HTERT RPE-1 (cell line): ENCODE measurements around the gene GSG1L.
"Not testable (repeated sequence)": the region's sequence is repeated elsewhere in the genome, so short reads cannot be mapped to it uniquely, and the experiment has no call there.

Experiments used
- in situ Hi-C: fragments of 300-500 bp; cut with MboI; formaldehyde crosslinking; loops from 4 replicates; pipeline ENCODE4 v1.14.3; 2020; ENCODE audit warnings: low sequenced_read_pairs

The GSG1L gene

DNA sequence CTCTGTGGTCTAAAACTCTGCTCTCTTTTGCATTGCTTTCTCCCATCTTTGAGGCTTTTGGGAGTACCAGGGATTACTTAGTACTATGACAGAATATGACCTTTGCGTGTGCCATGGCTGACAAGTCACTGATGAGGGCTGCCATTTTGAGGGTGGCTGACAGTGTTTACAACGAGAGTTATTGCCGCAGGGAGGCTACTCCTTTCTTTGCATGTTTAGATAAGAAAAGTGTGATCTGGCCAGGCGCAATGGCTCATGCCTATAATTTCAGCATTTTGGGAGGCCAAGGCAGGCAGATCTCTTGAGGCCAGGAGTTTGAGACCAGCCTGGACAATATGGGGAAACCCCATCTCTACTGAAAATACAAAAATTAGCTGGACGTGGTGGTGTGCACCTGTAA lies 77.5 kb downstream of the GSG1L start:
- in situ Hi-C loops, result no loop called here

DNA sequence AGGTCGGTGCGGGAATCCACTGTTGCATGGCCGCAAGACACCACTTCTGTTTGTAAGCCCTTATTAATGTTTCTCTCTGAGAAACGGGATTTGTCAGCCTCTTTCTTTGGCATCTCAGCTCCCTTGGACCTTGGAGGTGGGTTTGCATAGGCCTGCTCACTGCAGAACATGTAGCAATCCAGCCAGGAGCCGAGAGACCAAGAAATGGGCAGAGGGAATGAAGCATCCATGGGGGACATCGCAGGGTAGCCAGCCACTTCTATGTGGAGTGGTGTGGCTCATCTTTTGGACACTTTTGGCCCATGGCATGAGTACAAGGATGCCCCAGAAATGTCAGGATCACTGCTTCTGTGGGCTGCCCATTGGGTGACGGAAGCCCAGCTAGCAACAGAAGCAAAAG lies 79.4 kb downstream of the GSG1L start:
- in situ Hi-C loops, result no loop called here

DNA sequence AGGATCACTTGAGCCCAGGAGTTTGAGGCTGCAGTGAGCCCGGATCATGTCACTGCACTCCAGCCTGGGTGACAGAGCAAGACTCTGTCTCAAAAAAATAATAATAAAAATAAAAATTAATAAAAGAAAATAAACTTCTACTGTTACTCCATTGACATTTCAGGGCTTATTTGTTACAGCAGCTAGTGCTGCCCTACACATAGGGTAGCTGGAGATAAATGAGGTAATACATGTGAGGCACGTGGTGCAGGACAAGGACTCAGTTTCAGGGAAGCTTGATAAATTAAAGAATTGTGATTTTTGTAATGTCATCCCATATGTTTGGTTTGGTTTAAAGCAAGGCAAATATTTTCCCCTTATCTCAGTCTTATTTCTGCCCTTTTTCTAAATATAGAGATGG lies 80.3 kb downstream of the GSG1L start:
- in situ Hi-C loops, result no loop called here

DNA sequence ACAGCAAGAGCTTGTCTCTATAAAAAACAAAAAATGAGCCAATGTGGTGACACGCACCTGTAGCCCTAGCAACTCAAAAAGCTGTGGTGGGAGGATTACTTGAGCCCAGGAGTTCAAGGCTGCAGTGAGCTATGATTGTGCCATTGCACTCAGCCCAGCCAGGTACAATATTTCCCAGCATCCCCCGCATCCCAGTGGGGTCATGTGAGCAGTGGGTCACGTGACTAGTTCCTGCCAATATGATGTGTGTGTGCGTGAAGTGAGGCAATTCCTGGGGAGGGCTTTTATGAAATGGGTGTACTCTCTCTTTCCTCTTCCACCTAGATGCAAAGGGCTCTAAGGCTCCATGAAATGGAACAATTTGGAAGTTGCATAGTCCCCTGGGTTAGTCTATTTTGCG lies 81.3 kb downstream of the GSG1L start:
- in situ Hi-C loops, result no loop called here

DNA sequence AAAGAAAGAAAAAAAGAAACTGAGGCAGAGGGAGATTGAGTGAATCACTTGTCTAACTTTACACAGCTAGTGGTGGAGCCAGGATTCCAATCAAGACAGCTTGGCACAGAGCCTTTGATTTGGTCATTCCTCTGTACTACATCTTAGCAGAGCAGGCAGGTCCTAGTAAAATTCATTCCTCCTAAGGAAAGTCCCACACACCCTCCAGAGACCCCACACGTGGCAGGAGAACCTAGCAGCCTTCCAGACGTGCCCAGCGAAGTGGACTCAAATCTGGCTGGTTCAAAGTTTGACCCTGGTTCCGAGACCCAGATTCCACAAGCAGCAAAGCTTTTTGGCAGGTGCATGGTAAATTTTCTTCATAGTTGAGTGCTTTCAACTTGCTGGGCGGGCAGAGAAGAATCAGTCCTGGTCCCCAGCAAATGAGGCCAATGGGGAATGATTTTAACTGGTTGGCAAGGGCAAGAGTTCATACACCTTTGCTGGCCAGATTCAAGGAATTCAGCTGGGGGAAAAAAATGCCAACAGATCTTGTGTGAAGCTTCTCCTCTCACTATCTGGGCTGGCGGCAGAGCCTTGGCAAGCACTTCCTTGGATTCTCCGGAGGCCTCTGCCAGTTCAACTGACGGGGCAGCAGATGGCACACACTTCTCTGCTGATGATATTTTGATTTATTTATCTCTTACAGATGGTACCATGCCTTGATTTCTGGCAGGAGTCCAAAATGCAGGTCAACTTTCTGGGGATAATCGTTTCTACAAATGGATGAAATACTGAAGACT lies 82.4 kb downstream of the GSG1L start:
- in situ Hi-C loops, result no loop called here

DNA sequence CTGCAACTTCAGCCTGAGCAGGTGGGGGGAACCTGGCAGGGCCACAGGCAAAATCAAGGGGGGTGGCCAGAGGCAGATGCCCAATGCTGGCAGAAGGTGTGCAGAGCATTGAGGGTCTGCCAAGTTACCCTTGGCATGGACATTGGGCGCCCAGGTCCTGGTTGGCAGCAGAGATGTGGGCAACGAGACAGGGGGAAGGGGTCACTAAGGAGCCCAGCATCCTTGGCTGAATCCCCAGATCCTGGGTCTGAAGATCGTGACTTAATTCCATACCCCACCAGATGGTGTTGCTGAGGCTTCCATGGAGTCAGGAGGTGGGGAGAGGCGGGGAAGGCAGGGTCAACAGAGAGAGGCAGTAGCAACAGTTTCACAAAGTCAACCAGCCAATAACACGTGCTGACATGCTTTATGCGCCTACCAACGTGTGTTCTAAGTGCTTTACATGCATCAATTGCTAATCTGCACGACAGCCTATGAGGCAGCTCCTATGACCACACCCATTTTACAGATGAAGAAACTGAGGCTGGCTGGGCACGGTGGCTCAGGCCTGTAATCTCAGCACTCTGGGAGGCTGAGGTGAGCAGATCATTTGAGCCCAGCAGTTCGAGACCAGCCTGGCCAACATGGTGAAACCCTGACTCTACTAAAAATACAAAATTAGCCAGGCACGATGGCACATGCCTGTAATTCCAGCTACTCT lies 83.3 kb downstream of the GSG1L start:
- in situ Hi-C loops, result no loop called here

DNA sequence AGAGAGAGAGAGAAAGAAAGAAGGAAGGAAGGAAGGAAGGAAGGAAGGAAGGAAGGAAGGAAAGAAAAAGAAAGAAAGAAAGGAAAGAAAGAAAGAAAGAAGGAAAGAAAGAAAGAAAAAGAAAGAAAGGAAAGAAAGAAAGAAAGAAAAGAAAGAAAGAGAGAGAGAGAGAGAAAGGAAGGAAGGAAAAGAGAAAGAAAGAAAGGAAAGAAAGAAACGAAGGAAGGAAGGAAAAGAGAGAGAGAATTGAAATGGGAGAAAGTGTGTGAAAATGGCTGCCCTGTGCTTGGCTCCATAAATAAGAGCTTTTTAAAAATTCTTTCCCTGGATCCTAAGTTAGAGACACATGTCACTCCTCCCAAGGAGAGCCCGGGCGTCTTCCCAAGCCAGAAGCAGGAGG lies 83.8 kb downstream of the GSG1L start:
- in situ Hi-C loops, result not testable (repeated sequence)

DNA sequence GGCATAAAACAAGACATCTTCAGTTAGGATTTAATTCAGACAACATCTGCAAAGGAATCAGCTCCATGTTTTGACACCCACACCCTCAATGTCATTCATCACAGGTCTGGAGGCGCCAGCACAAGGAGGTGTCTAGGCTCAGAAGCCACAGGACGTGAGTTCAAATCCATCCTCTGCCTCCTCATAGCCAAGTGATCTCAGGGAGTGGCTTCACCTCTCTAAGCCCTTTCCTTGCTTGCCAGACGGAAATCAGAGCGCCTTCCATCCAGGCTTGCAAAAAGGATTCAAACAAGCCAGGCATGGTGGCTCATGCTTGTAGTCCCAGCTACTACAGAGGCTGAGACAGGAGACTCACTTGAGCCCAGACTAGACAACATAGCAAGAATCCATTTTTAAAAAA lies 84.6 kb downstream of the GSG1L start:
- in situ Hi-C loops, result no loop called here

DNA sequence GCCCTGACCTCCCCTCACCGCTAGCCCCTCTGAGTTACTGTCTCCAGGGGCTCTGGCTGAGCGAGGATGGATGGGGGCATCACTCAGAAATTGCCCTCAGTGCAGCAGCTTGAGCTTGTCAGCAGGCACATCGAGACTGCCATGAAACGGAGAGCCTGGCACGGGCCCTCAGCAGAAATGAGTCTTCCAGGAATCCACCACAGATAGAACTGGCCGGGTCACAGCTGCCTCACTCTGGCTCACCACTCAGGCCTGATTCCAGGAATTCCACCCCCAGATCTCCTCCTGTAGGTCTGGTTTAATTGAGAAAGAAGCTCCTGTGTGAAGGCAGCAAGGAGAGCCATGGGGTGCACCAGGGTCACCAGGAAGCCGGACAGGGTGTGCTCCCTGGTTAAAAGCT lies 85.5 kb downstream of the GSG1L start:
- in situ Hi-C loops, result no loop called here

DNA sequence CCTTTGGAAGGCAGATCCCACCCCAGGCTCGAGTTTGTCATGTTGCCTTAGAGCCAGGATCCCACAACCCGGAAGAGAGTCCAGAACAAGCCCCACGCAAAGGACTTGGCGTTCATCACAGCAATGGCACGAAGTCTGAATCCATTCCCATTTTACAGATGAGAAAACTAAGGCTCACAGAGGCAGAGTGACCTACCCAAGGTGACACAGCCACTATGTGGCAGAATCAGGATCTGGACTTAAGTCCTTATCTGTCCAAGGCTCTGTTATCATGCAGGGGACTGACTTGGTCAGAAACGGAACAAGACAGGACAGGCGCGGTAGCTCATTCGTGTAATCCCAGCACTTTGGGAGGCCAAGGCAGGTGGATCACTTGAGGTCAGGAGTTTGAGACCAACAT lies 86.5 kb downstream of the GSG1L start:
- in situ Hi-C loops, result no loop called here

DNA sequence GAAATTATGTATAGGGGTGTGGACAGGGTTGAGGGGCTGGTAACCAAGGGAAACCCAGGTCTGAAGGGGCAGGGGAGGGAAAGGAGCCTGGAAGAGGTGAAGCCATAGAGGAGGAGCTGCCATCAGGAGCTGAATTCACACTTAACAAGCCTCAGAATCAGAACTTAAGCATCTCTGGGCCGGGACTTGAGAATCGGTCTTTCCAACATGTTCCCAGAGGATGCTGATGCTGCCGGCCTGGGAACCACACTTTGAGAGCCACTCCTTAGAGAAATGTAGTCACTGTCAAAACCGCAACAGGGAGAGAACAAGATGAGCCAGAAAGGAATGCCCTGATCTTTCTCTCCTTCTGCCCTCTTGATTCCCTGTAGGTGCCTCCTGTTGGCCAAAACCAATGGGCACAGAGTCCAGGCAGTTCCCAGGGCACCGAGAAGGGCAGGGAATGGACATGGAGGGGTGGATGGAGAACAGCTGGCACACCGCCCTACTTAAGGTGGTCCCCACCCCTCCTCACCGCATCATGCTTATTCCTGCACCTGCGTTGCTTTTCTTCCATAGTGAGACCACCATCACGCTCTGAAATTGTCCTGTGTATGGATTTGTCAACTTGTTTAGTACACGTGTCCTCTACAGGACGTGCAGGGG lies 88.5 kb downstream of the GSG1L start:
- in situ Hi-C loops, result no loop called here

DNA sequence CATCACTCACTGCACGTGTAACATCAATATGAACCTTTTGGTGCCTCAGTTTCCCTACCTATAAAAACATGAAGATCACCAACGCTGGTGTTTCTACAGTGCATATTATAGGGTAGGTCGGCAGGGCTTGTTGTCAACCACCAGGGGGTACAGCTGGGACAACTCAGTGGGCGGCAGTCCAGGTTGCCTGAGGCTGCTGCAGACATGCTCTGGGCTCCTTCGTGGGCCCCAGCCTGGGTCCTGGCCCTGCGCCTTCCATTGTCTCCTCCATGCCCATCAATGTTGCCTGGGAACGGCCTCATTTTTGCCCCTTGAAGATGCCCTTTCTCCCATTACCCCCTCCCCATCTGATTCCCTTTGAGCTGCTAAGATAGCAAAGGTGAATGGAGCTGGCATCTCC lies 89.8 kb downstream of the GSG1L start:
- in situ Hi-C loops, result no loop called here

DNA sequence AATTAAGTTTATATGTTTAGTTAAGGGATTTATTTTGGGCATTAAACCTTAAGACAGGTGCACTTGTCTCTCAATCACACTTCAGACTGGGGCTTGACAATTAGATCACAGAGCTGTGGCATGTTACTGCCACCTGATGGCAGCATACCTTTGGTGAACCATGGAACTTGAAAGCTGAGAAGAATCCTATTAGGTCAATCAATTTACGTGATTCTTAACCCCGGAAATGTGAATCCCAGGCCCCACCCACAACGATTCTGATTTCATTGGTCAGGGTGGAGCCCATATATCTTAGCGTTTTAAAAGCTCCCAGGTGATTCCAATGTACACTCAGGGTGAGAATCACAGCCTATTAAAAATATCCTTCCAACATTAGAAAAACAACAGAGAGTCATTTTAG lies 91.0 kb downstream of the GSG1L start:
- in situ Hi-C loops, result no loop called here

DNA sequence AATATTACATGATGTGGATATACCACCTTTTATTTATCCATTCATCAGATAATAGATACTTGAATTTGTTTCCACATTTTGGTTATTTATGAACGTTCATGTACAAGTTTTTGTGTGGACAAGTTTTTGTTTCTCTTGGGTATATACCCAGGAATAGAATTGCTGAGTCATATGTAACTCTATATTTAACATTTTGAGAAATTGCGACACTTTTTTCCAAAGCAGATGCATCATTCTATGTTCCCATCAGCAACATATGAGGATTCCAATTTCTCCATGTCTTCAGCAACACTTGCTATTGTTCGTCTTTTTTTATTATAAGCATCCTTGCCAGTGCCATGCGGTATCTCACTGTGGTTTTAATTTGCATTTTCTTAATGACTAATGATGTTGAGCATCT lies 93.9 kb downstream of the GSG1L start:
- in situ Hi-C loops, result no loop called here

DNA sequence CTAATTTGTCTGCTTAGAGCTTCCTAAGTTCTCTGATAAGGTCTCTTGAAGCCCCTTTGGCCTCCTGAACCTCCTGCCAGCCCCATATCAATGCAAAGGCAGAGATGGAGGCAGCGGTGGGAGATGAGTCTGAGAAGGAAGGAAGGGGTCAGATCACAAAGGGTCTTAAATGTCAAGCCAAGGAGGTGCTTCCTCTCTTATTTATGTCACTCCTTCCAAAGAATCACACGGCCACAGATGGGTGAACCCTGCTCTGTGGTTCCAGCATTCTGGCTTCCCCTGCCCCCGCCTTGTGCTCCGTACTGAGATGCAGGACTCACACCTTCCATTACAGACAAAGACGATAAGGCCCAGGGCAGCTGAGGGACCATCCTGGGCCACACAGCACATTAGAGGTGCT lies 96.3 kb downstream of the GSG1L start:
- in situ Hi-C loops, result no loop called here

DNA sequence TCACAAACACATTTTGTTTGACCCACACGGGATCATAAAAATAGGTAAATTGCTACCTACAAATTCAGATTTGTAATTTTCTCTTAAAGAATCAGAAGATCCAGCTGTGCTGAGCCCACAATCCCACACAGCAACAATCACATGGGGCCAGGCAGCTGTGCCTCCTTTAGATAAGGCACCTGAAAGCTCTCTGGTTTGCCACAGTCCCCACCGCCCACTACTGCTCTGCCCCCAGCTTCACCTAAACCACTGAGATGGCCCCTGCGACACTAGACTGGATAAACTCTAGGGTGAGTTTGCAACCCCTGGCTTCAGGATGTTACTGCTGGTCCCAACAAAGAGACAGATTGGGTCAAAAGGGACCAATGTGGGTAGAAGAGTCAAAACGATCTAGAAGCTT lies 96.8 kb downstream of the GSG1L start:
- in situ Hi-C loops, result no loop called here

DNA sequence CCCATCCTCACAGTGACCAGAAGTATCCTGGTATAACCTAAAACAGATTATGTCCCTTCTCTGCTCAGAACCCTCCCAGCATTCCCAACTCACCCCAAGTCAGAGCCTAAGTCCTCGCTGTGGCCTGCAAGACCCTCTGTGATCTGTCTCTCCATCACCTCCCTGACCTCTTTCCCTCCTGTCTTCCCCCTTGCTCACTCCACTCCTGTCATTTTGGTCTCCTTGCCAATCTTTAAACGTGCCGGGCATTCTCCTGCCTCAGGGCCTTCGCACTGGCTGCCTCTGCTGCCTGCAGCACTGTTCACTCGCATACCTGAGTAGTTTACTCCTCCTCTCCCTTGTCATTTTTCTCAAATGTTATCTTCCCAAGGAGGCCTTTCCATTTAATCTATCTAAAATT lies 97.7 kb downstream of the GSG1L start:
- in situ Hi-C loops, result no loop called here

DNA sequence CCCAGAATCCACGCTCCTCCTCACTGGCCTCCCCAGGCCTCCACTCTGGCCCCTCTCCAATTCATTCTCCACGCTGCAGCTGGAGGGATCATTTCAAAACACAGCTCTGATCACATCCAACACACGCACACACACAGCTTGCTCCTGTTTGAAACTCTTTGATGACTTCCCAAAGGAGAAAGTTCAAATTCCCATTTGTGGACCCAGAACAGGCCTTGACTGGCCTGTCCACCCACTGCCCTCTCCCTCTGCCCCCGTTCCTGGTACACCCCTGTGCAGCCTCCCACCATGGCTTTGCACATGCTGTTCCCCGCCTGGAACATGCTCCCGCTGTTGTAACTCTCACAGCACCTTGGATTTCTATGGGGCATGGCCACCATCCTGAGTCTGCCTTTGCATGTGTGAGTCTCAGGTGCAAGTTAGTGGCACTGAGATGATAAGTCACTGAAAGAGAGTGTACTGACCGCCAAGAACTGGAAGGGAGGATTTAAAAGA lies 100.0 kb downstream of the GSG1L start:
- in situ Hi-C loops, result no loop called here

DNA sequence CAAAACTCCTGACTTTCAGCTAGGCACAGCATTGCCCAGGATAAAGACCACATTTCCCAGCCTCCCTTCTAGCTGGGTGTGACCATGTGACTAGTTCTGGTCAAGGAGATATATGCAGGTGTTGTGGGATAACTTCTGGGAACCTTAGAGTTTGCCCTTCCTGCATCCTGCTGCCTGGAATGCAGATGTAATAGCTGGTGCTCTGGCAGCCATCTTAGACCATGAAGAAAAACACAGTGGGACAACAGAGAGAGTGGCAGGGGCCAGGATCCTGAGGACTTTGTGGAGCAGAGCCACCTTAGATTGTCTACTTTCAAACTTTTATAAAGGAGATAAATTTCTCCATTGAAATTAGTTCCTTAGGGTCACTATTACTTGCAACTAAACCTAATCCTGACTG lies 101.3 kb downstream of the GSG1L start:
- in situ Hi-C loops, result no loop called here

DNA sequence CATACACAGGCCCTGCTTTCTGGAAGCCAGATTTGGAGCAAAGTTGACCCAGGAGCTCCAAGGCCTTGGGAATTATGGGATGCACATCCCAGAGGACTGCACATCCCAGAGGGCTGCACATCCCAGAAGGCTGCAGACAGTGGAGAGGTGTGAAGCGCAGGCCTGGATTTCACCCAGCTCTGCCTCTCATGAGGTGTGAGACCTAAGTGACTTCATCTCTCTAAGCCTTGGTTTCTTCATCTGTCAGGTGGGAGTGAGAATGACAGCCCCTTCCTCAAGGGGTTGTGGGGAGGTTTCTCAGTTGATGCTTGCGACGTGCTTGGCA lies 102.3 kb downstream of the GSG1L start:
- in situ Hi-C loops, result no loop called here

DNA sequence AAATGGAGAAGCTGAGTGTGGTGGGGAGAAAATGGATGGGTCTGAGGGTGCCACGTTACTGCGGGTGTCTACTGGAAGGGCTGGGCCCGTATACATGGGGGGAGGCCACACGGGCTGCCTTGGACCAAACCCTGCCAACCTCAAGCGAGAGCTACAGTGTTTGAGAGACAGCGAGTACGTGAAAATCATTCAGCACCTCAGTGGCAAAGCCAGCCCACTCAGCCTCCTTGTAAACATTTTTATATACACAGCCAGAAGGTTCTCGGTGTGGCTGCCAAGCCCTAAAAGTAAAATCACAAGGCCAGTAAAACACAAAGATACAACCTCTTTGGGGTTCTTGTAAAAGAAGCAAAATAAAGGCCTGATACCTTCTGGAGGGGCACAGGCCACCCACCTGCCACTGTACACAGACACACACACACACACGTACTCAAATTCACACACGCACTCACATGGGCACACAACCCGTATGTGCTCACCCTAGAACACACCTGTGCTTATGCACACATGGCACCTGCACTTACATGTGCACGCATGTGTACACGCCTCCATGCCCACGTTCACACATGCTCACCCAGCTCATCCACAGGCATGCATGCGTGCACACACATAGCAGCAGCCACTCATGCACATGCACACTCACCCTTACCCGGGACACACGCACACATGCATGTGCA lies 102.8 kb downstream of the GSG1L start:
- in situ Hi-C loops, result no loop called here

DNA sequence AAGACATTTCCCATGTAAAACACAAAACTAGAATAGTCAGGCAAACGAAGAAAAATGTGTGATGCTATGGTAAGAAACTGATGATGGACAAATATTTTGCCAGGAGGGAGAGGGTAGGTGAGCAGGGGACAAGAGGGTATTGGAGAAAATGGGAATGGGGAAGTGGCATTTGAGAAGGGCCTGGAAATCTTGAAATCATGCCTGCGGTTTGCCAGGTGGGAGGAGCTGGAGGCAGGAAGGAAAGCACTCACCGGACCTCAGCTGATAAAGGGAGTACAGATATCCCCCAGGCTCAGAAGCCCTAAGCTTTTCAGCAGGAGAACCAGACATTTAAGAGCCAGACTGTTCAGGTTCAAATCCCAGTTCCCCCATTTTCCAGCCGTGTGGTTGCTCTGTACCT lies 103.6 kb downstream of the GSG1L start:
- in situ Hi-C loops, result no loop called here
